ENCODE measurements around the gene DPH1. TPM values are rescaled to one million over a fixed set of nuclear protein-coding genes. Genes with fewer than 3 reads are reported as not detected.

Gene DPH1
- polyA plus RNA-seq, 1 of the 3 experiments (the other 2 are of a cell fraction), result 36.2 TPM

DNA sequence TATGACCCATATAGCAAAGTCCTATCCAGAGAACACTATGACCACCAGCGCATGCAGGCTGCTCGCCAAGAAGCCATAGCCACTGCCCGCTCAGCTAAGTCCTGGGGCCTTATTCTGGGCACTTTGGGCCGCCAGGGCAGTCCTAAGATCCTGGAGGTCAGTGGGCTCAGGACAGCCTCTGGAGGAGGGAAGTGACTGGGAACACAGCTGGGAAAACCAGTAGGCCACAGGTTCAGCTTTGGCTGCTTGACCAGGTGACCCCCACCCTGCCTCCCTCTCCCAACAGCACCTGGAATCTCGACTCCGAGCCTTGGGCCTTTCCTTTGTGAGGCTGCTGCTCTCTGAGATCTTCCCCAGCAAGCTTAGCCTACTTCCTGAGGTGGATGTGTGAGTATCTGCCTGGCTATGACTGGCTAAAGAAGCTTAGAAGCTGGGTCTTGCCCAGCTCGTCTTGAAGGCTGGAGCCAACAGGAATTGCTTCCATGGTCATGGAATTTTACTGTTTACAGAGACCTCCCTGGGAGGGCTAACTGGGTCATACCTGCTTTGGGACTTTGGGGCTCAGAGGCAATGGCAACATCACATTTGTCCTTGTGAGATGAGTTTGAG lies 10.4 kb downstream of the DPH1 start:
- Histone ChIP-seq H2AFZ (ENCODE audit: low read depth) (no peak overlapping the region), H3K27me3 (ENCODE audit: insufficient read depth) (no peaks in the 10 kb centered on the region), H3K4me1 (ENCODE audit: control insufficient read depth in 1 of 2, insufficient read depth in 2 of 2, low read depth in 1 of 2, low read length in 1 of 2) (peaks cover 20 to 21% of the 10 kb centered on the region in 2 experiments; a peak in 3 of 4 replicates), H4K20me1 (ENCODE audit: insufficient read depth) (no peaks in the 10 kb centered on the region), H3K79me2 (ENCODE audit: insufficient read depth) (peaks cover 28% of the 10 kb centered on the region), H3K9ac (no peak overlapping the region), H3K4me3 (ENCODE audit: low read depth in 2 of 2, low read length in 1 of 2) (no peak overlapping the region), H3F3A (replicated peaks; ENCODE audit: insufficient read depth) (peaks cover 12% of the 10 kb centered on the region), H3K36me3 (replicated peaks in 1 of 2; ENCODE audit: control insufficient read depth in 1 of 2, insufficient read depth in 2 of 2, low read length in 1 of 2) (peaks cover 4 to 26% of the 10 kb centered on the region in 2 experiments), H3K9me3 (no peaks in the 10 kb centered on the region), H3K27ac (ENCODE audit: low read depth in 2 of 2, low read length in 1 of 2) (peak overlapping the region in 1 of 2 experiments; percentile 92; a peak in 1 of 4 replicates), H3K4me2 (no peak overlapping the region), H3K9me2 (no peaks in the 10 kb centered on the region)
- TF ChIP-seq YY1 (IDR thresholded peaks at IDR 0.05; ENCODE audit: low read depth) (no peak), RCOR1 (IDR thresholded peaks at IDR 0.05; ENCODE audit: low read length) (no peak), GATA2 (CRISPR knock-in tag; IDR thresholded peaks at IDR 0.05) (no peak), JUND (IDR thresholded peaks at IDR 0.05) (no peak), MAX (IDR thresholded peaks at IDR 0.05; ENCODE audit: low read depth) (no peak), IRF3 (IDR thresholded peaks at IDR 0.05; ENCODE audit: low read depth, low read length) (no peak), EP300 (IDR thresholded peaks at IDR 0.05; ENCODE audit: borderline replicate concordance in 1 of 2, low read depth in 1 of 2, low read length in 1 of 2) (no peak), ELF1 (IDR thresholded peaks at IDR 0.05) (no peak), SMC3 (IDR thresholded peaks at IDR 0.05; ENCODE audit: low read depth, low read length) (no peak), TAF1 (IDR thresholded peaks at IDR 0.05; ENCODE audit: borderline replicate concordance, low read depth, low read length) (no peak)
- TF ChIP-seq, protein P1, sequence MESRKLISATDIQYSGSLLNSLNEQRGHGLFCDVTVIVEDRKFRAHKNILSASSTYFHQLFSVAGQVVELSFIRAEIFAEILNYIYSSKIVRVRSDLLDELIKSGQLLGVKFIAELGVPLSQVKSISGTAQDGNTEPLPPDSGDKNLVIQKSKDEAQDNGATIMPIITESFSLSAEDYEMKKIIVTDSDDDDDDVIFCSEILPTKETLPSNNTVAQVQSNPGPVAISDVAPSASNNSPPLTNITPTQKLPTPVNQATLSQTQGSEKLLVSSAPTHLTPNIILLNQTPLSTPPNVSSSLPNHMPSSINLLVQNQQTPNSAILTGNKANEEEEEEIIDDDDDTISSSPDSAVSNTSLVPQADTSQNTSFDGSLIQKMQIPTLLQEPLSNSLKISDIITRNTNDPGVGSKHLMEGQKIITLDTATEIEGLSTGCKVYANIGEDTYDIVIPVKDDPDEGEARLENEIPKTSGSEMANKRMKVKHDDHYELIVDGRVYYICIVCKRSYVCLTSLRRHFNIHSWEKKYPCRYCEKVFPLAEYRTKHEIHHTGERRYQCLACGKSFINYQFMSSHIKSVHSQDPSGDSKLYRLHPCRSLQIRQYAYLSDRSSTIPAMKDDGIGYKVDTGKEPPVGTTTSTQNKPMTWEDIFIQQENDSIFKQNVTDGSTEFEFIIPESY (IDR thresholded peaks at IDR 0.05; ENCODE audit: borderline replicate concordance, low read depth), result no peak
- 65% methylated on average over 3 of the region's 7 CpGs for WGBS (ENCODE audit: low lambda C conversion rate)
- no peak for DNase-seq
- ChIA-PET CTCF (interaction anchor here (0.8 to 2.8 kb wide), 11 partner anchors 9 to 205 kb away, joined by 3 to 20 read pairs (median 4); partner anchors contain the start of genes DPH1, HIC1 and RTN4RL1), POLR2A (interaction anchor here (1.3 kb wide), 1 partner anchor 132 kb away, joined by 4 read pairs; no protein-coding TSS in a partner anchor)

GRCh38 chr17:2040942-2041560 lies 11.1 kb downstream of the DPH1 start:
- Histone ChIP-seq H3K4me2 (peak overlapping the region; percentile 99), H2AFZ (ENCODE audit: low read depth) (peak overlapping the region; percentile 63; the same call in 1 of the 2 replicates)
- POLR2A ChIA-PET, result interaction anchor here (1.0 to 1.3 kb wide), 5 partner anchors 9 to 204 kb away, joined by 3 to 4 read pairs (median 3); partner anchors contain the start of gene DPH1
- TF ChIP-seq FOSL2 (IDR thresholded peaks at IDR 0.05; ENCODE audit: borderline replicate concordance, low read depth) (no peak), USF1 (IDR thresholded peaks at IDR 0.05; ENCODE audit: borderline replicate concordance, low read depth) (no peak), PBX3 (IDR thresholded peaks at IDR 0.05) (no peak), CHD2 (IDR thresholded peaks at IDR 0.05; ENCODE audit: low read length, partially characterized antibody) (no peak), GATA2 (CRISPR knock-in tag; IDR thresholded peaks at IDR 0.05) (no peak), RCOR1 (IDR thresholded peaks at IDR 0.05; ENCODE audit: low read length) (no peak), MXI1 (IDR thresholded peaks at IDR 0.05; ENCODE audit: low read depth, low read length) (no peak), TCF12 (IDR thresholded peaks at IDR 0.05) (no peak)
- TF ChIP-seq, protein P2, sequence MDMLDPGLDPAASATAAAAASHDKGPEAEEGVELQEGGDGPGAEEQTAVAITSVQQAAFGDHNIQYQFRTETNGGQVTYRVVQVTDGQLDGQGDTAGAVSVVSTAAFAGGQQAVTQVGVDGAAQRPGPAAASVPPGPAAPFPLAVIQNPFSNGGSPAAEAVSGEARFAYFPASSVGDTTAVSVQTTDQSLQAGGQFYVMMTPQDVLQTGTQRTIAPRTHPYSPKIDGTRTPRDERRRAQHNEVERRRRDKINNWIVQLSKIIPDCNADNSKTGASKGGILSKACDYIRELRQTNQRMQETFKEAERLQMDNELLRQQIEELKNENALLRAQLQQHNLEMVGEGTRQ (IDR thresholded peaks at IDR 0.05; ENCODE audit: borderline replicate concordance, low read depth, low read length), result no peak

More at GRCh38 chr17:2040942-2041560, 11.1 kb downstream of the DPH1 start:
- H3K79me2 ChIP-seq (ENCODE audit: insufficient read depth), result peaks cover 31% of the 10 kb centered on the region
- H3K4me1 ChIP-seq (ENCODE audit: control insufficient read depth in 1 of 2, insufficient read depth in 2 of 2, low read depth in 1 of 2, low read length in 1 of 2), result peaks cover 20 to 21% of the 10 kb centered on the region in 2 experiments; a peak in 3 of 4 replicates
- peak overlapping the region; percentile 79 to 92; a peak in 3 of 4 replicates for H3K27ac ChIP-seq (ENCODE audit: low read depth in 2 of 2, low read length in 1 of 2)
- no peaks in the 10 kb centered on the region for H3K27me3 ChIP-seq (ENCODE audit: insufficient read depth)
- peak overlapping the region; percentile 71 to 81 for H3K4me3 ChIP-seq (ENCODE audit: low read depth in 2 of 2, low read length in 1 of 2)
- no peaks in the 10 kb centered on the region for H4K20me1 ChIP-seq (ENCODE audit: insufficient read depth)
- H3K9me3 ChIP-seq, result no peaks in the 10 kb centered on the region
- WGBS (ENCODE audit: low lambda C conversion rate), result 38% methylated on average over 13 of the region's 16 CpGs
- CTCF ChIA-PET, result interaction anchor here (0.6 to 2.8 kb wide), 14 partner anchors 10 to 204 kb away, joined by 3 to 20 read pairs (median 4); partner anchors contain the start of genes DPH1, HIC1 and RTN4RL1
- H3K9me2 ChIP-seq, result no peaks in the 10 kb centered on the region
- H3K9ac ChIP-seq, result peak overlapping the region; percentile 86
- peaks cover 9 to 24% of the 10 kb centered on the region in 2 experiments for H3K36me3 ChIP-seq (replicated peaks in 1 of 2; ENCODE audit: control insufficient read depth in 1 of 2, insufficient read depth in 2 of 2, low read length in 1 of 2)
- DNase-seq, result no peak
- H3F3A ChIP-seq (replicated peaks; ENCODE audit: insufficient read depth), result peaks cover 12% of the 10 kb centered on the region

Measured in SK-N-SH (cell line).